B cell (primary cell): ENCODE measurements around the gene ZNF581. TPM values are rescaled to one million over a fixed set of nuclear protein-coding genes. Genes with fewer than 3 reads are reported as not detected.

Source experiments
- ATAC-seq: fragments of 200-7000 bp; cut with Tn5 transposase; one replicate; pipeline ENCODE4 v1.10.0; 2021; ENCODE audit warnings: low read depth, mild to moderate bottlenecking, moderate number of reproducible peaks, moderate library complexity
- CTCF ChIA-PET: fragments of 350-600 bp; sonication (Branson Sonifier 250); formaldehyde crosslinking; loops from one replicate; lab custom pipeline; 2021; ENCODE audit warnings: antibody characterized with exemption, inconsistent platforms; lab: Charles Lee
- POLR2A ChIA-PET: fragments of 350-600 bp; sonication (Branson Sonifier 250); formaldehyde crosslinking; loops from one replicate; lab custom pipeline; 2021; ENCODE audit warnings: antibody characterized with exemption; lab: Charles Lee
- DNase-seq: peaks from one replicate; pipeline ENCODE4 v3.0.0; 2013
- H2AFZ ChIP-seq: 2 replicates; pipeline ENCODE4 v1.6.1; 2012; ENCODE audit warnings: mild to moderate bottlenecking, low read depth, low read length; ENCODE audit not compliant: insufficient read depth, poor library complexity, severe bottlenecking
- H3K27ac ChIP-seq, 2 donors: 1 replicate in 1 of 2; 2 replicates in 1 of 2; pipeline ENCODE4 v1.5.1; 2012 to 2013; ENCODE audit warnings: low read length in 2 of 2, mild to moderate bottlenecking in 2 of 2, moderate library complexity in 1 of 2
- H3K27me3 ChIP-seq, 4 experiments: fragments of 200-600 bp in 1 of 4; sonication (generic) in 1 of 4; replicated peaks in 1 of 4; 1 replicate in 2 of 4; 2 replicates in 2 of 4; pipeline versions ENCODE4 v1.6.1 to v1.7.0; 2013 to 2016; ENCODE audit warnings: low read length in 3 of 4, mild to moderate bottlenecking in 2 of 4, mixed read lengths in 1 of 4, moderate library complexity in 1 of 4; ENCODE audit not compliant: insufficient read depth in 4 of 4, control insufficient read depth in 3 of 4; ENCODE audit errors: control extremely low read depth in 1 of 4
- H3K36me3 ChIP-seq, 2 experiments: replicated peaks in 1 of 2; 1 replicate in 1 of 2; 2 replicates in 1 of 2; pipeline versions ENCODE4 v1.6.1 to v1.7.1; 2013; ENCODE audit warnings: low read length in 1 of 2; ENCODE audit not compliant: insufficient read depth in 2 of 2, control insufficient read depth in 1 of 2; ENCODE audit errors: control extremely low read depth in 1 of 2, extremely low read depth in 1 of 2
- H3K4me1 ChIP-seq, 2 donors: fragments of 200-600 bp in 1 of 2; sonication (generic) in 1 of 2; 1 replicate in 1 of 2; 2 replicates in 1 of 2; pipeline versions ENCODE4 v1.5.1 to v1.6.1; 2013 to 2017; ENCODE audit warnings: low read length in 2 of 2; ENCODE audit not compliant: control insufficient read depth in 2 of 2, insufficient read depth in 2 of 2
- H3K4me2 ChIP-seq: replicated peaks from 2 replicates; pipeline ENCODE3; 2012; ENCODE audit warnings: mild to moderate bottlenecking, low read depth, low read length; ENCODE audit not compliant: poor library complexity, severe bottlenecking
- H3K4me3 ChIP-seq, 5 experiments: fragments of 200-600 bp in 1 of 5; sonication (generic) in 1 of 5; 1 replicate in 3 of 5; 2 replicates in 2 of 5; pipeline versions ENCODE4 v1.5.1 to v1.7.0; 2011 to 2016; ENCODE audit warnings: low read length in 4 of 5, mild to moderate bottlenecking in 4 of 5, low read depth in 2 of 5, control low read depth in 1 of 5, moderate library complexity in 1 of 5; ENCODE audit not compliant: insufficient read depth in 1 of 5; ENCODE audit errors: control extremely low read depth in 1 of 5, extremely low read depth in 1 of 5
- H3K79me2 ChIP-seq: fragments of 200-600 bp; sonication (generic); one replicate; pipeline ENCODE4 v1.6.0; 2016; ENCODE audit warnings: low read length; ENCODE audit not compliant: control insufficient read depth, insufficient read depth
- H3K9ac ChIP-seq: fragments of 200-600 bp; sonication (generic); 2 replicates; pipeline ENCODE4 v1.6.1; 2017; ENCODE audit warnings: mild to moderate bottlenecking, low read length, moderate library complexity
- H3K9me3 ChIP-seq, 3 donors: one replicate each; pipeline versions ENCODE4 v1.6.1 to v1.7.1; 2013; ENCODE audit warnings: low read length in 2 of 3; ENCODE audit not compliant: control insufficient read depth in 2 of 3, insufficient read depth in 1 of 3; ENCODE audit errors: control extremely low read depth in 1 of 3
- H4K20me1 ChIP-seq: 2 replicates; pipeline ENCODE4 v1.6.0; 2012; ENCODE audit warnings: mild to moderate bottlenecking, low read length; ENCODE audit not compliant: insufficient read depth, control insufficient read depth, poor library complexity, severe bottlenecking
- H3K27ac Mint-ChIP-seq: one replicate; pipeline ENCODE4 v1.8.0; 2021; ENCODE audit warnings: mixed read lengths
- H3K27me3 Mint-ChIP-seq: one replicate; pipeline ENCODE4 v1.8.0; 2021; ENCODE audit warnings: mixed read lengths
- H3K4me1 Mint-ChIP-seq: one replicate; pipeline ENCODE4 v1.8.0; 2021; ENCODE audit warnings: mixed read lengths
- H3K4me3 Mint-ChIP-seq: one replicate; pipeline ENCODE4 v1.8.0; 2021; ENCODE audit warnings: mixed read lengths
- H3K9me3 Mint-ChIP-seq: one replicate; pipeline ENCODE4 v1.8.0; 2022; ENCODE audit warnings: mixed read lengths; ENCODE audit not compliant: insufficient read depth
- CTCF ChIP-seq: fragments of 200-600 bp; IDR thresholded peaks from one replicate; pipeline ENCODE4 v1.8.0; 2022; ENCODE audit warnings: antibody characterized with exemption, mild to moderate bottlenecking
- EZH2 ChIP-seq: IDR thresholded peaks from 2 replicates; pipeline ENCODE4 v1.6.1; 2012; ENCODE audit warnings: borderline replicate concordance, low read depth, mild to moderate bottlenecking, moderate library complexity, low read length; ENCODE audit not compliant: insufficient read depth, poor library complexity, severe bottlenecking
- WGBS: methylation state at CpG from one replicate; pipeline ENCODE4 v1.1.5; 2013; ENCODE audit warnings: missing lambda C conversion rate; ENCODE audit not compliant: insufficient coverage; 5-methylcytosine and 5-hydroxymethylcytosine counted together
- intact Hi-C: fragments of 100-400 bp; cut with micrococcal nuclease; formaldehyde crosslinking; loops from one replicate; pipeline ENCODE4 v1.10.0; 2022
- polyA plus RNA-seq: library from polyadenylated mRNA; depleted of rRNA; stranded (reverse); fragments of >200 nt; gene quantifications from 2 replicates; pipeline ENCODE4 v1.2.3, GENCODE V29; 2012
- total RNA-seq, 2 donors: library from RNA; stranded (reverse); fragments of 120-200 nt in 1 of 2; gene quantifications; 1 replicate in 1 of 2; 2 replicates in 1 of 2; pipeline versions ENCODE4 v1.2.3 to v1.2.4, GENCODE V29; 2013 to 2022

The ZNF581 gene
- total and polyA plus RNA-seq, 2 donors (not counting 1 experiment from before 2014, with no cell fraction given): 48.2 to 51.3 TPM

GRCh38 chr19:55623561-55623960 is 19.9 kb upstream of the ZNF581 start:
- H3K27me3 Mint-ChIP-seq: no peaks in the 10 kb centered on the region
- peak overlapping the region in 1 of 5 experiments; percentile 25 for H3K4me3 ChIP-seq
- intact Hi-C loops: loop anchor here (5.0 to 10.0 kb wide), 2 partner anchors 216 to 521 kb away; partner anchors contain the start of genes UBE2S and ZNF444
- H3K4me3 Mint-ChIP-seq: peak overlapping the region; percentile 95
- POLR2A ChIA-PET: interaction anchor here (0.6 to 2.4 kb wide), 5 partner anchors 9 to 106 kb away, joined by 3 to 58 read pairs (median 3); partner anchors contain the start of genes FIZ1 and U2AF2
- no peaks in the 10 kb centered on the region for H3K9me3 Mint-ChIP-seq
- no peaks in the 10 kb centered on the region for H3K9me3 ChIP-seq
- H3K9ac ChIP-seq: no peak overlapping the region
- H3K79me2 ChIP-seq: peaks cover 8% of the 10 kb centered on the region
- CTCF ChIA-PET: interaction anchor here (1.0 to 3.8 kb wide), 8 partner anchors 10 to 482 kb away, joined by 3 to 27 read pairs (median 8); partner anchors contain the start of genes FIZ1, ZNF628 and ZNF865
- H2AFZ ChIP-seq: no peak overlapping the region
- H3K27me3 ChIP-seq: no peaks in the 10 kb centered on the region
- peak overlapping the region; percentile 56 to 87 for H3K27ac ChIP-seq
- no peak for ATAC-seq
- no peak for DNase-seq
- no peak for TF ChIP-seq CTCF
- TF ChIP-seq EZH2: no peak
- H3K27ac Mint-ChIP-seq: peak overlapping the region; percentile 99
- H3K4me1 Mint-ChIP-seq: peaks cover 18% of the 10 kb centered on the region
- H3K4me2 ChIP-seq: peak overlapping the region; percentile 81
- H4K20me1 ChIP-seq: peaks cover 7% of the 10 kb centered on the region
- H3K36me3 ChIP-seq: peaks cover 0 to 6% of the 10 kb centered on the region in 2 experiments
- peaks cover 10 to 14% of the 10 kb centered on the region in 2 donors for H3K4me1 ChIP-seq
- 85% methylated on average over 5 of the region's 7 CpGs for WGBS
